ENCODE results near the gene DLX3.

DLX3 gene

DNA sequence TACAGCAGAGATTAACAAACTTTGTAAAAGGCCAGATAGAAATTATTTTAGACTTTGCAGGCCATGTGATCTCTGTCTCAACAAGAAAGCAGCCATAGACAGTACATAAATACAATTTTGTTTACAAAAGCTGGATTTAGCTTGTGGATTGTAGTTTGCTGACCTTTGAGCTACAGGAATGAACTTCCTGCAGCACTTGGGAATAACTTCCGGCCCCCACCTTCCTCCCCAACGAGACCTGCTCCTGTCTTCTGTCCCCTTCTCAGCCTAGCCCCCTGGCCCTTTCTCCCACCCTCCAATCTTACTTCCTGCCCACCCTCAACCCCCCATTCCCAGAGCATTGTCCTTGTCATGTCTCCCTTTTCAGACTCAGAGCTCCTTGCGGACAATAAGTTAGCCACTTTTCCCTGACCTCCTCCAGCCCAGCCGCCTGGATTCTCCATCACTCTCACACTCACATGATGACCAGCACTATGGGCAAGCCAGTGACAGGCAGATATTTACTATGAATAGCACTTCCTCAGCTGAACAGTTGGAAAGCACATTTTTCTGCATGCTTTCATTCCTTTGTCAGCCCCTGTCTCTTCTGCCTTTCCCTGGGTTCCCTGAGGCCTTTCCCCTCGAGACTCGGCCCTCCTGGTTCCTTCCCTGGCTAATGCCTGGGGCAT lies 27.6 kb upstream of the DLX3 start:
- DNase-seq: no peak

DNA sequence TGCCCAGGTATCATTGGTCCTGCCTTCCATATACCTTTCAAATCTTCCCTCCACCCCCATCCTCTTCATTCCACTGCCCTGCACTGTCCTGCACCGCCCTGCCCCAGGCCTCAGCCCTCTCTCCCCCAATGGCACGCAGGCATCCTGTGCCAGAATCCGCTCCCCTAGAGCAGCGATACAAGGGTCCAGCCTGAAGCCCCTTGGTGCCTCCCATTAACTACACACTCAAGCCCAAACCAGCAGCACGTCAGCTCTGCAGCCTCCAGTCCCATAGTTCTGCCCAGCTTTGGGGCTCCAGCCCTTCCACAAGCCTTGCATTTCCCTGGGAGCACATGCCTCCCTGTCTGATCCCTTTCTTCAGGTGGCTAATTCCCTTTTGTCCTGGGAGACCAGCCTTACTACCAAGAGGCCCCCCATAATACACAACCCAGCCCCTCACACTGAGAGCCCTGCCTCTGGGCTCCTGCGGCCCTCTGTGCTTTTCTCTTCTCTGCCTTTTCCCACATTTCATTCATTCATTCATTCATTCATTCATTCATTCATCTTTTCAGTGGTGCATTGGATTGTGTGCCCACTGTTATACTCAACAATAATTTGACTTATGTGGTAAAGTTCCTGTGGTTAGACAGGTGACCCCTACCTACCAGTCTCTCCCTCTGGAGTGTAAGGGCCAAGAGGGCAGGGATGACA lies 26.8 kb upstream of the DLX3 start:
- no peak for DNase-seq

DNA sequence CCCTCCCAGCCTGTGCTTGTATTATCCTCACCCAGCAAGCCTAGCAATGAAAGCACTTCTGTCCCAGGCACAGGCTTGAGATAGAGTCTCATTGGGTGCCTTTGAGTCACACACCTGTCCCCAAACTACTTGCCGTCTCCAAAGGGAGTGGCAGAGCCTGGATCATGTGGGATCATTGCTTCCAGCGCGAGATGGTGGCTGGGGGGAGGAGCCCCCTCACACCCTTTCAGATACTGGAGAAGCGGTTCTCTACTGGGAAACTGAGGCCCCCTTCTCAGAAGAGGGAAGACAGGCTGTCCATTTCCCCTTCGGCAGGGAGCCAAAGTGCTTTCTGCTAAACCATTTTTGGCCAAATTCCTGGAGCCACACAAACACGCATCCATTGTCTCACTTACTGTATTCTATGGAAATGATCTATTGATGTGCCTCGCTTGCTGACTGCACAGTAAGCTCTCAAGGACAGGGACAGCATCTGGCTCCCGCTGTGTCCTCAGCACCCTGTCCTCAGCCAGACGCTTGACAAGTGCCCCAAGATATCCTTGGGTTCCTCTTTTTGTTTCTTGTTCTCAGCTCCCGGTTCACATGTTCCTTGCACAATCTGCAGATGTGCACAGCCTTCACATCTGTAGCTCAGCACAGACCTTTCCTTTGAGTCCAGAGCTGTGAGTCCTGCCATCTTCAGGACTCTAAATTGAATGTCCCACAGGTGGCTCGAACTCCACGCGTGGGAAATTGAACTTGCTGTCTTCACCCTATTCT lies 26.0 kb upstream of the DLX3 start:
- DNase-seq: no peak

DNA sequence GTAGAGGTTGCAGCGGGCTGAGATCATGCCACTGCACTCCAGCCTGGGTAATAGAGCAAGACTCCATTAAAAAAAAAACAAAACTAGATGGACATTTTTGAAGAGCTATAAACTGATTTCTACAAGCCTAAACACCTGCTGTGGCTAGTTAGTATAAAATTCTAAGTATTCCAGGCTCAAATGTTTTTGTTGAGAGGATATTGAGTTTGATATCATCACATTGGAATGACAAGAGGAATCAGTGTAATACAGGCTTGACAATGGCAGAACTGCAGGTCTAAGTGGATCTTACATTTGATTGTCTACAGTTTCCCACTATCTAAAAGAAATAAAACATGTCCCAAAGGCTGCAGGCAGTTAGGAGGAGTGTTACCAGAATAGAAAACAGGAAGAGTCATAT lies 23.9 kb upstream of the DLX3 start:
- DNase-seq: no peak

DNA sequence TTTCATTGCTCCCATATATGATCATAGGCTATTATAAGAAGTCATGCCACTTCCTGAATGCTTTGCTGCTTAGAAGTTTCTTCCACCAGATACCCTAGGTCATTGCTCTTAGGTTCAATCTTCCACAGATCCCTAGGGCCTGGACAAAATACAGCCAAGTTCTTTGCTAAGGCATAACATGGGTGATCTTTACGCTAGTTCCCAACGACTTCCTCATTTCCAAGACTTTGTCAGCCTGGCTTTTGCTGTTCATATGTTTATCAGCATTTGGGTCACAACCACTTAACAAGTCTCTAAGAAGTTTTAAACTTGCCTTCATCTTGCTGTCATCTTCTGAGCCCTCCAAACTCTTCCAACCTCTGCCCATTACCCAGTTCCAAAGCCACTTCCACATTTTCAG lies 20.1 kb upstream of the DLX3 start:
- DNase-seq: no peak

DNA sequence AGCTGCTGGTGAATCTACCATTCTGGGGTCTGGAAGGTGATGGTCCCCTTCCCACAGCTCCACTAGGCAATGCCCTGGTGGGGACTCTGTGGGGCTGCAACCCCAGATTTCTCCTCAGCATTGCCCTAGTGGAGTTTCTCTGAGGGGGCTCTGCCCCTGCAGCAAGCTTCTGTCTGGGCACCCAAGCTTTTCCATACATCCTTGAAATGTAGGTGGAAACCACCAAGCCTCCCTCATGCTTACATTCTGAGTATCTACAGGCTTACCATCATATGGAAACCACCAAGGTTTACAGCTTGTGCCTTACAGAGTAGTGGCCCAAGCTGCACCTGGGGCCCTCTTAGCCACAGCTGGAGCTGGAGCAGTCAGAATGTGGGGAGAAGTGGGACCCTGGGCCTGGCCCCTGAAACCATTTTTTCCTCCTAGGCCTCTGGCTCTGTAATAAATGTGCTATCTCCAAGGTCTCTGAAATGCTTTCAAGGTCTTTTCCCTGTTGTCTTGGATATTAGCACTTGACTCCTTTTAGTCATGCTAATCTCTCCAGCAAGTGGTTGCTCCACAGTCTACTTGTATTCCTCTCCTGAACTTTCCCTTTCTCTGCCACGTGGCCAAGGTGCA lies 19.6 kb upstream of the DLX3 start:
- DNase-seq: no peak

DNA sequence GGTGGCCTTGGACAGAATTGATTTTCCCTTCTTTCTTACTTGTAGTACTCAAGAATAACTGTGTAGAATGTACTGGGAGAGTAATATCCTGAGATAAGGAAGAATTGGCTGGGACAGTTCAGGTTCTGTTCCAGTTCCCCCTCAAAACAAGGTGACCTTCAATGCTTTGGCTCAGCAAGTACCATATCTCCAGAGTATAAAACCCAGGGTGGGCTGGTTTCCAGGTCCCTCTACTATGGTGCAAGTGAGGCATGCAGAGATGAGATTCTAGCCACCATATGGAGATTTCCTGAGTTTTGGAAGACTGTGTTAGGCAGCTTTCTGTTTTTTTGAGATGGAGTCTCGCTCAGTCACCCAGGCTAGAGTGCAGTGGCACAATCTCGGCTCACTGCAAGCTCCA lies 18.1 kb upstream of the DLX3 start:
- DNase-seq: no peak

DNA sequence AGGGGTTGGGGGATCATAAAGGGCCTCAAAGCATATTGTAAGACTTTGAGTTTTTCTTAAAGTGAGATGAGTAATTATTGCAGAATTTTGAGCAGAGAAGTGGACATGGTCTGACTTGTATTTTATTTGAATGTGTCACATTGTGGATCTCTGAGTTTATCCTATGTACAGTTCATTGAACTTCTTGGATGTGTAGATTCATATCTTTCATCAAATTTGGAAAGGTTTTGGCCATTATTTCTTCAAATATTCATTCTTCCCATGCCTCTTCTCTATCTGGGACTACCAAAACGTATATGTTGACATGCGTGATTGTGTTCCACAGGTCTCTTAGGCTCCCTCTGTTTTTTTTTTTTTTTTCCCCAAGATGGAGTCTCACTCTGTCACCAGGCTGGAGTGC lies 14.3 kb upstream of the DLX3 start:
- DNase-seq: no peak

DNA sequence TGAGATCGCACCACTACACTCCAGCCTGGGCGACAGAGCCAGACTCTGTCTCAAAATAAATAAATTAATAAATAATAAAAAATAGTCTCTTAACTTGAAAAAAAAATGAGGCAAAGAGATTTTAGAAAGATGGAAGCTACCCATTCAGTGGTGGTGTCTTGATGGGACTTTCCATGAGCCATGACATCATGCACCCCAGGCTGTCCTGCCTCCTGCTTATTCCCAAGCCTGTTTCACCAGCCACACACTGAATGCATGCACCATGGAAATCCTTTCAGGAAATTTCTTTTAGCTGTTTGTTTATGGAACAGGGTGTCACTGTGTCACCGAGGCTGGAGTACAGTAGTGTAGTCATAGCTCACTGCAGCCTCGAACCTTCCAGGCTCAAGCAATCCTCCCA lies 8.9 kb upstream of the DLX3 start:
- no peak for DNase-seq

DNA sequence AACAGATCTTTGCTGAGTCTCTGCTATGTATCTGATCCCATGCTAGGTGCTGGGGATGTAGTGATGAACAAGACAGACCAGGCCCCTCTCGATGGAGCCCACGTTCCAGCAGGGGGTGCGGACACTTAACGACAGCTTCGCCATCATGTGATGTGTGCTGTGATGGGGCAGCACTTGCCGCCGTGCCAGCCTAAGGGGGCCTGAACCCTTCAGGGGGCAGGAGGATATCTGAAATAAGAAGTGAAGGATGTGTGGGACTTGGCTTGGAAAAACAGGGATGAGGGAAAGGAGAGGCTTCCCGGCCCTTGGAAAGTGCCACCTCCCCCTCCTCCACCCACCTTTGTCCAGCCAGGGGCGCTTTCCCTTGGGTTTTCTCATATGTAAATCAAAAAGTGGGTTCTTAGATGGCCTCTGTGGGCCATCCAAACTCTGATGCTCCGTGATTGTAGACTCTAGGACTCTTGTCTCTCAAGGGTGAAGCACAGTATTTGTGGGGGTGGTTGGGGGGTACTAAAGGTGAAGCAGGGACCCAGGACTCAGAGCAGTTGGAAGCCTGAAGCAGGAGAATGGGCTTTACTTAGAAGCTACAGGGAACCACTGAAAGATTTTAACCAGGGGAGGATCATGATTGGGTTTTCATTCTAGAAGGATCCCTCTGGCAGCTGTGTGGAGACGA lies 4.0 kb upstream of the DLX3 start:
- DNase-seq: no peak

DNA sequence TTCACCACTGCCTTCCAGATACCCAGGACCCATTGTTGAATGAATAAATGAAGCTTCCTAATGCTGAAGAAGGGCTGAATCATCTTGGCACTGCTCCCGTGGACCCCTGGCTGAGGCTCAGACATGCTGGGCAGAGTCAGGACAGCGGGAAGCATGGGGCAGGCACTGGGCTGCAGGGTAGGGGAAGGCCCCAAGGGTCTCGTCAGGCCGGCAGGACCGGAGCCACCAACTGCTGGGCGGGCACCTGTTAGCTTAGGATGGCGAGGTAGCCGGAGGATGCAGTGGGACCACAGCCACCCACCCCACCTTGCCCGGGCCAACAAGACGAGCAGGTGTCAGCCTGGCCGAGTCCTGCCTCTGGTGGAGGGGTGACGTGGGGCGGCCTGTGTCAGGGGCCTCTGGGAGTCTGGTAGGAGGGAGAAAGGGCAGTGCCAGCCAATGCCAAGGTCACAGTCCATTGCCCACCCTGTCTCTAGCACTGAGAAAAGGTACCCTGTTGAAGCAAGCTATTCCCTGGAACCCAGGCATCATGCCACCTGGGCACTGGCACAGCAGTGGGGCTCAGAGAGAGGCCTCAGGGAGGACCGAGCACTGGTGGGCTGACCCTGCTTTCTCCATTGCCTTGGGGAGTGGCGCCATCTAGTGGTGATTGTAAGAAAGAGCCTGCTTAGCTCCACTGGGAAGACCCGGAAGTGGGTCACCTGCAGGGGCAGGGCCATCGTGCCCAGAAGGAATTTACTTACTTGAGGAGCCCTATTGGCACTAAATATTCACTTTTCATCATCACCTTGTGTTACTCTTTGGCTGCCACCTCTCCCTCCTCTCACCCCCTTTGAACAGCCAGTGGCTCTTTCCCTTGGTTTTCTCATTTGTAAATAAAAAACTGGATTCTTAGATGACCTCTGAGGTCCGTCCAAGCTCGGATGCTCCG lies 3.0 kb upstream of the DLX3 start:
- peak; percentile 70 for DNase-seq

DNA sequence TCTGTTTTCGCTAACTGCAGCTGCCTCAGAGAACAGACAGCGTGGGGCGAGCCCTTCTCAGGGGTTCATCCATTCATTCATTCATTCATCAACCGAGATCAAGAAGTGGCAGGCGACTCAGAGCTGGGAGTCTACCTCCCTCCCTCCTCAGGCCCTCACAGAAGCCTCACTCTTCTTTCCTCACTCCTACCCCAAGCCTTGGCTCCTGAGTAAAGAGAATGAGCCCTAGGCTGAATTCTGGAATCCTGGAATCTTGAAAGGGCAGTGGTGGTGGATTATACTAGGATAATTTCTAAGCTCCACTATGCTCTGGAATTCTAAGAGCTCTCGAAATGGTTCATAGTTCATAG lies 2.3 kb upstream of the DLX3 start:
- no peak for DNase-seq

DNA sequence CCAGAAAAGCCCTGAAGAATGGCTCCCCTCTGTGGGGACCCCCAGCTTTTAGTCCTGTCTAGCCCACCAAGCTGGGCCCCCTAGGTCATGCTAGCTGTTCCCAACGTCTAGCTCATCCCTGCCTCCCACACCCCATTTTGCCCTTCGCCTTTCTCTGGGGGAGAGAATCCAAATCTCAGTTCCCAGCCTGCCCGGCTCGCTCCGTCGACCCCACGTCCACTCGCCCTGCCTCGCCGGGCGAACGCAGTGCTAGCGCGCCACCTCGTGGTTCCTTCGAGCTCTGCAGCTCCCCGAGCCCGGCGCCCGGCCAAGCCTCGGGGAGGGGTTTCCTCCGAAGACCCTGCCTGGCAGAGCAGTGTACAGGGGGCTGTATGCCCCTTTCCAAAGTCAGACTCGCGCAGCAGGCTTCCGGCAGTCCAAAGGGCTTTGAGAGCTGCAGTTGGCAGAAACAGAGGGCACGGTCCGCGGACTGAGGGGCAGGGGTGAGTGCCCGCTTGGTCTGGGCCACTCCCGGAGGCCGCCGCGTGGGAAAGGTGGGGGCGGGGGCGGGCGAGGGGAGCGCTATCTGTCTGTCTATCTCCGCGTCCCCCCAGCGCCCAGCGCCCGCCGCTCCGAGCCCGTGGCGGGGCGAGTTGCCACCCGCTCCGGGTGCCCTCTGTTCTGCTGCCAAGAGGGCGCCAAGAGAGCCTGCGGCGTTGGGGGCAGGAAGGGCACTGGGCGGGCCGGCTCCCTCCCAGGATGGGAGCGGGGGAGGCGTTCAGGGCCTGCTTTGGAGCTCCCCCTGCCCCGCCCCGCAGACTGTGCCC lies 1.7 kb upstream of the DLX3 start:
- DNase-seq: no peak

DNA sequence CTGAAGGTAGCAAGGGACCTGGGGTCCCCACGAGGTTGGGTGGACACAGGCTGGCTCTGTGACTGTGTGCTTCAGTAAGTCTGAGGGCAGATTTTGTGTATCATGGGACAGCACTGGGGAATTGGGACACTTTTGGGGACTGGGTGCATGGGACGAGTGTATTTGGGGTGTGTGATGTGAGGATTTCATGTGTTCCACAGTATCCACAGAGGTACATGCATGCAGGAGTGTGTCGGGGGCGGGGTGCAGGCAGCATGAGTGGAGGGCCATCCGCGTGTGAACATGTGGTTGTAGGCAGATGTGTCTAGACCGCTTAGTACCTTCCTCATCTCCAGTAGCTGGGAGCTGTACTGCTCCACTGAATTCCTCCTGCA lies 1.1 kb upstream of the DLX3 start:
- DNase-seq: no peak

DNA sequence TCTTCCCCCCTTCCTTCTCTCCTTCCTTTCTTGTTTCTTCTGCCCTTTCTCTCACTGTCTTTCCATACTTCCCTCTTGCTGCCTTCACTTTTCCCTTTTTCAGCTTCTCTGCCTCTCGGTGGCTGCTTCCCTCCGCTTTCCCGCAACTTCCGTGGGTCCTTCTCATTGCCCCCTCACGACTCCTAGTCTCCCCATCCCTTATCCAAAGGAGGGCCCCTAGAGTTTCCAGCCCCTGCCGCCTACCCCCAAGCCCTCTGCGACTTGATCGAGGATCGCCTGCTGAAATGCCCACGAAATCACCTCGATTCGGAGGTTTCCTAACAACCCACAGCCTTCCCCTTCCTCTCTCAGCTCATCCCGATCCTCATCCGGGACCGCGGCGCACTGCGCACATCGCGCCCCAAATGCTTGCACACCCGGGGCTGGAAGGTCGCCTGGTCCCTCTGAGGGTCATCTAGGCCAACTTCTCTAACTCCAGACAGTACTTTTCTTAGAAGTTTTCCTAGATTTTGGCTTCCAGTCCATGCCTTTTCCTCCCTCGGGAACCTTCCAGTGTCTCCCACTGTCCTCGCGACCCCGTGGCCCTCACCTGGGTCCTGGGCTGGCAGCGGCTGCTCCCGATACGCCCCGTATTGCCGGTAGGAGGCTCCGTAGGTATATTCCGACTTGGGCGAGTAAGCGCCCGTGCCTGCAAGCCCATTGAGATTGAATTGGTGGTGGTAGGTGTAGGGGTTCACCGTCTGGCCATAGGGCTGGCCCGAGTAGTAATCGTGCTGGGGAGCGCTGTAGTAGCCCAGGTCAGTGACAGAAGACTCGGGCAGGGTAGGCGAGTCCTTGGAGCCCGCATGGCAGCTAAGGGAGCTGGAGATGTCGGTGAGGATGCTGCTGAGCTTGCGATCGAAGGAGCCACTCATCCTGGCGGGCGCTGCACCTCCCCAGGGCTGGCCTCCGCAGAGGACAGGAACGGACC lies 654 bp downstream of the DLX3 start:
- DNase-seq: no peak

DNA sequence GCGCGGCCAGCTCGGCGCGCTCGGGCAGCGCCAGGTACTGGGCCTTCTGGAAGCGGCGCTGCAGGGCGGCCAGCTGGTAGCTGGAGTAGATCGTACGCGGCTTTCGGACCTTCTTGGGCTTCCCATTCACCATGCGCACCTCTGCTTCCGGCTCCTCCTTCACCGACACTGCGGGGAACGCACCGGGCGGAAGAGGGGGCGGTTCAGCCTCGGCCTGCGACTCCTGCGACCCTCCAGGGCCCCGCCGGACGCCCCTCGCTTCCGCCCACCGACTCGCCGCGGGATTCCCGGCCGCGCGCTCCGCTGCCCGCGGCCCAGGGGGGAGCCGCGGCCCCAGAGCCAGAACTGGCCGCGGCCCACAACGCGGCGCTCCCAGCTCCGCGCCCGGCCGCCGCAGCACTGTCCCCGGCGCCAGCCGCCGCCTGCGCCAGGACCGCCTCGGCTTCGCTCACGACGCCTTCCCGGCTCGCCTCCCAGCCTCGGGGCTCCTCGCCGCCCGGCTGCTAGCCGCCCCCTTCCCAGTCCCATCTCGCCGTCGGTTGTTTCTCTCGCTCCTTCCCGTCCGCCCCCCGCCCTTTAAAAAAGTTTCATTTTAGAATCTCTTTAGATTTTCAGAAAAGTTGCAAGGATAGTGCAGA lies 1.5 kb downstream of the DLX3 start:
- DNase-seq: no peak

DNA sequence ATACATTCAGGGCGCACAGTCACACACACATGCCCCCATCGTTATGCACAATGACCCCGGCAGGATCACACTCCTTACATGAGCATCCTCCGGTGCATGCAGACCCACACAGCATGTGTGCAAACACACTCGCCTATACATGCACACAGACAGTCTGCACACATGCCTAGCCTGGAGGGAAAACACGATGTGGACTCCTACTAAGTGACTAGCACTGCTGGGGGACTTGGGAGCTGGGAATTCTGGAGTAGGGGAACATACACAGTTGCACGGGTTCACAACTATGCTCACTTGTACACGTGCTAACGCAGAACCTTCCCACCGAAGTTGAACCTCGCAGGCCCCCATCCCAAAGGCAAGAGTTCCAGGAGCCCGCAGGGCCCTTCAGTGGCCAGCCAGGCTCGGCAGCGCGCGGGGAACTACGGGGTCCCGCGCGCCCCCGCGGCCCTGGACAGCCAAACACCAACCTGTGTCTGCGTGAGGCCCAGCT lies 2.0 kb downstream of the DLX3 start:
- no peak for DNase-seq

DNA sequence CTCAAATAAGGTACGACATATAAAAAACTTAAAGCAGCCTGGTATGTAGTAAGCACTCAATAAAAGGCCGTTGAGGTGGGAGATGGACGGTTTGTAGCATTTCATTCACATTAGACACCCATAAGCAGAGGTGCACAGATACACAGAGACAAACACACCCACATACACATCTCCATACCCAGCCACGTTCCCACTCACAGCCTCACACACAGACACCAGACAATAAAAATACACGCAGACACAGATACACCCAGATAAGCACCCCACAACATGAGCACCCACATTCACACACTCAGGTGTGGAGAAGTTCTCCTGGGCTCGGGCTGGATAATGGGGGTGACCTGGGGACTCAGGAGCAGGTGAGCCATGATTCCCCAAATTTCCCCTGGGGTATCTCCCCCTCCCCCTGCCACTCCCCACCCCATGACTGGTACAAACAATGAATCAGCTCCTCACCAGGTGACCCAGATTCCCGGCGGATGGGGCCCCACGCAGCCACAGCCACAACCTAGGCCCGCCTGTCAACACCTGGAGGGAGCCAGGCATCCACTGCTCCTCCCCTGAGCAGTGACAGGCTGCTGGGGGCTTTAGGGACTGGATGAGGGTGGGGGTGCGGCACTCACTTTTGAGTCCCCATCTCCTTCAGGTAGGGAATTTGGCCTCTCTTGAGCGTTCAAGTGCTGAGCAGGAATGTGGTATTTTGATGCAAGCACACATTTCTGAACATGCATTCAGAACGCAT lies 2.7 kb downstream of the DLX3 start:
- DNase-seq: no peak

DNA sequence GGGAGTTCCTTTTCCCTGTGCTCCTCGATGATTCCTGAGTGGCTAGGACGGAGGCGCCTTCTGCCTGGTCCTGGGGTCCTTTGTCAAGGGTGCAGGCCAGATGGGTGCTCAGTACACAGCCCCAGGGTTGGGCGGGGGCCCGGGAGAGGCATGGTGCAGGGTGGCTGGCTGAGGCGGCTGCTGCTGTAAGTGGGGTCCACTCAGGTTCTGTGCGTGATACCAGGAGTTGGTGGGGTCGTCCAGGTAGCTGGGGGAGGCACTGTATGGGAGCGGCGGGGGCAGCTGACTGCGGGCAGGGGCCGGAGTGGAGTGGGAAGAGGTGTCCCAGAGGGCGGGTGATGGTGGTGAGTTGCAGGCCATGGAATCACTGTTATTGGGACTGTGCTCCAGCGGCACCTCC lies 3.6 kb downstream of the DLX3 start:
- DNase-seq: no peak
